ENCODE data around the gene DOCK2.

GRCh38 chr5:169905017-169905416 is 267.9 kb downstream of the DOCK2 start:
- no peak for TF ChIP-seq CTCF (conservative IDR thresholded peaks at IDR 0.05 in 1 of 2, IDR thresholded peaks at IDR 0.05 in 1 of 2; ENCODE audit: low read depth in 1 of 2, low read length in 2 of 2)
- TF ChIP-seq EZH2 (IDR thresholded peaks at IDR 0.05; ENCODE audit: low read length, missing control alignments) = no peak

All from fibroblast of lung (primary cell).